ENCODE data around the gene PRM3. TPM values are rescaled to one million over a fixed set of nuclear protein-coding genes. Genes with fewer than 3 reads are reported as not detected.
A peak's percentile ranks its signal among the peaks of the same experiment; 100 is the strongest.

Gene PRM3
- total and polyA plus RNA-seq, 2 of the 8 experiments (the other 6 are each of a cell fraction or from before 2014, with no cell fraction given) = not detected

DNA sequence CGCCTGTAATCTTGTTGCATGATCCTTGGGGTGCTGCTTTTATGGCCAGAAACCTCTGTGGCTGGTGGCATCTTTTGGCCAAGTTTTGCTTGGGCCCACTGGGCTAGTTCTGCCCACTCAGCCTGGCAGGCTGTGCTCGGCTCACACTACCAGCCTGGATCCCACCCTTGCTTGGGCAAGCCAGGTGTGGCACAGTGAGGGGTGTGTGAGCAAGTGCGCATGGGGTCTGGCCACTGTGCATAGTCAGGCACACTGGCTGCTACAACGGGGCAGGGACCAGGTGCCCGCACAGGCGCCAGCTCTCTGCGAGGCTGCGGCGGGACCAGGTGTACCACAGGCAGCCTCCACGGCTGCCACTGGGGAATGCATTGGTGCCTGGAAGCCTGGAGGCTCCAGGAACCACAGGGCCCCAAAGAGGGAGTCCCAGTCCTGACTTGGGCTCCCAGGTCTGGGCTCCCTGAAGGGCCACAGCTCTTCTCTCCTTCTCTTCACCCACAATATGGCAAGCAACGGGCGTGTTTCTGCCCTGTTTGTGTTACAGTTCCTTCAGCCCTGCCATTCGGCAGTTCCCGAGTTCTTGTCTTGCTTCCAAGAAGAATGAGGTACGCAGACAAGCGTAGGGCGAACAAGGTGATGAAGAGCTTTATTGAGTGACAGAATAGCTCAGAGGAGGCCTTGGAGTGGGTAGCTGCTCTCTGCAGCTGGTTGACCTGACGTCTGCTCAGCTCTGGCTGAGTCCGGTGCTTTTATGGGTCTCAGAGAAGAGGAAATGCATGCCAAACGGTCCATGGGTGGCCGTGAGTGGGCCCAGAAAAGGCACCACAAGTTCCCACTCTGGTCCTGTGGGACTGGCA is 34.4 kb upstream of the PRM3 start:
- Histone ChIP-seq H3K56ac (replicated peaks; ENCODE audit: insufficient read length, low read depth, low read length) (no peak overlapping the region), H3K4me1 (replicated peaks in 1 of 4; ENCODE audit: control insufficient read depth in 3 of 4, insufficient read depth in 4 of 4, low read length in 3 of 4) (peaks cover 4 to 17% (median 6%) of the 10 kb centered on the region in 4 experiments; a peak in 6 of 7 replicates), H3K27ac (ENCODE audit: low read depth, low read length) (no peak overlapping the region), H2BK15ac (ENCODE audit: low read length) (peak overlapping the region; percentile 77; the same call in 1 of the 2 replicates), H3K18ac (ENCODE audit: extremely low read depth, low read length) (peak overlapping the region; percentile 71; the same call in 1 of the 2 replicates), H3K23me2 (ENCODE audit: low read depth, low read length) (no peaks in the 10 kb centered on the region; the same call in 1 of the 2 replicates), H2BK20ac (ENCODE audit: low read length) (peak overlapping the region; percentile 93), H3K36me3 (ENCODE audit: control insufficient read depth in 2 of 4, insufficient read depth in 4 of 4, low read length in 3 of 4) (no peaks in the 10 kb centered on the region), H4K8ac (ENCODE audit: extremely low read depth, insufficient read depth, low read length) (no peak overlapping the region; the same call in 1 of the 2 replicates), H2AK5ac (ENCODE audit: low read depth, low read length) (peak overlapping the region; percentile 44; the same call in 1 of the 2 replicates), H3K4me2 (ENCODE audit: insufficient read depth in 1 of 2, low read depth in 2 of 2, low read length in 2 of 2) (no peak overlapping the region), H3K9ac (replicated peaks in 1 of 4; ENCODE audit: extremely low read depth in 1 of 4, low read depth in 3 of 4, low read length in 3 of 4) (no peak overlapping the region), H3K9me3 (ENCODE audit: insufficient read depth in 2 of 2, low read depth in 1 of 2, low read length in 1 of 2) (no peaks in the 10 kb centered on the region), H3K4me3 (ENCODE audit: extremely low read depth in 1 of 4, insufficient read depth in 2 of 4, low read depth in 3 of 4, low read length in 4 of 4) (no peak overlapping the region), H4K5ac (ENCODE audit: insufficient read length, low read depth, low read length) (no peak overlapping the region), H2AFZ (ENCODE audit: low read length) (no peak overlapping the region), H3K14ac (ENCODE audit: insufficient read length) (no peak overlapping the region), H3K79me2 (ENCODE audit: control insufficient read depth in 1 of 2, insufficient read depth in 2 of 2, low read length in 2 of 2) (no peaks in the 10 kb centered on the region), H2BK120ac (replicated peaks; ENCODE audit: low read depth, low read length) (peak overlapping the region; percentile 79), H2BK5ac (ENCODE audit: low read depth, low read length) (peak overlapping the region; percentile 90; the same call in 1 of the 2 replicates), H3K4ac (replicated peaks; ENCODE audit: insufficient read length, low read depth, low read length) (no peak overlapping the region), H4K91ac (replicated peaks; ENCODE audit: insufficient read length, low read length) (peak overlapping the region; percentile 95), H3K27me3 (replicated peaks in 1 of 4; ENCODE audit: control insufficient read depth in 3 of 4, extremely low read depth in 1 of 4, insufficient read depth in 3 of 4, low read length in 3 of 4) (no peaks in the 10 kb centered on the region), H2BK12ac (ENCODE audit: low read depth, low read length) (peak overlapping the region; percentile 69; the same call in 1 of the 2 replicates), H4K20me1 (replicated peaks in 1 of 2; ENCODE audit: control insufficient read depth in 1 of 2, insufficient read depth in 2 of 2, low read length in 2 of 2) (no peaks in the 10 kb centered on the region), H3K23ac (ENCODE audit: insufficient read length) (no peak overlapping the region), H3K79me1 (ENCODE audit: low read depth, low read length) (no peaks in the 10 kb centered on the region)
- WGBS, 2 experiments (ENCODE audit: extremely low coverage in 1 of 2, insufficient coverage in 1 of 2, insufficient read length in 1 of 2, insufficient replicate concordance in 2 of 2, low coverage in 1 of 2, low lambda C conversion rate in 2 of 2, missing lambda C conversion rate in 1 of 2) = 89% methylated on average over 21 of the region's 21 CpGs; no CpG with 5 or more reads in 1 of the 2 experiments
- DNase-seq (ENCODE audit: low read depth in 1 of 2, low spot score in 2 of 2) = no peak
- POLR2A ChIA-PET (ENCODE audit: partially characterized antibody) = interaction anchor here (0.7 to 1.8 kb wide), 7 partner anchors 10 to 56 kb away, joined by 3 to 6 read pairs (median 4); partner anchors contain the start of gene SOCS1
- no peak for FAIRE-seq
- CTCF ChIA-PET (ENCODE audit: partially characterized antibody) = interaction anchor here (0.9 to 2.6 kb wide), 5 partner anchors 11 to 80 kb away, joined by 3 to 7 read pairs (median 4); partner anchors contain the start of gene SOCS1
- no peak for TF ChIP-seq SIRT6 (IDR thresholded peaks at IDR 0.05; ENCODE audit: low read length)
- no peak for TF ChIP-seq SP4 (IDR thresholded peaks at IDR 0.05; ENCODE audit: low read length)
- no peak for TF ChIP-seq SRF (IDR thresholded peaks at IDR 0.05; ENCODE audit: low read depth, low read length)
- TF ChIP-seq JUND (IDR thresholded peaks at IDR 0.05; ENCODE audit: low read length) = no peak
- no peak for TF ChIP-seq GABPA (IDR thresholded peaks at IDR 0.05; ENCODE audit: borderline replicate concordance, insufficient read depth, low read length)
